ENCODE results near the gene KCNJ14.
A peak's percentile ranks its signal among the peaks of the same experiment; 100 is the strongest.
"Not testable (repeated sequence)": the region's sequence is repeated elsewhere in the genome, so short reads cannot be mapped to it uniquely, and the experiment has no call there.

Gene KCNJ14

GRCh38 chr19:48488478-48488877, 33.1 kb downstream of the KCNJ14 start:
- not testable (repeated sequence) for DNase-seq (ENCODE audit: low spot score)

DNA sequence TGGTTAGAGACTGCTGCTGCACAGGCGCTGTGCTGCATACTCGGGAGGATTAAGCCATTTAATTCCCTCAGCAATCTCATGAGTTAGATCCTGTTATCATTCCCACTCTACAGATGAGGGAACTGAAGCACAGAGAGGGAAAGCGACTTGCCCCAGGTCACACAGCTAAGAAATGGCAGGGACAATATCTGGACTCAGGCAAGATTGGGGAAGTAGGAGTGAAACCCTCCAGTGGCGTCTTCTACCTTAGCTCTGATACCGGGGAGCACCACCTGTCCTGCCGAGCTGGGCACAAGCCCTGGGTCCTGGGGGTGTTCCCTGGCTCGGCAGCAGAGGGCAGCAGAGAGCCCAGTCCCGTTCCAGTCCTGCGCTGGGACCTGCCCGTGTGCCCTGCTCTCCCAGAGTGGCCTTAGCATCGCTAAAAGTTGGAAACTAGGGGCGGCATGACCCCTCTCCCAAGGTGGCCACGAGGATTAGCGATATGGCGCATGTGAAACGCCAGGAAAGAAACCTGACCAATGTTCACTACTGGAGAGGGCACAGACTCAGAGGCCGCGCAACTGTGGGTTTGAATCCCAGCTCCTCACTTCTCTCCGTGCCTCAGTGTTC, 34.3 kb downstream of the KCNJ14 start:
- peak; percentile 93 for DNase-seq (ENCODE audit: low spot score)

- DNase-seq (ENCODE audit: low spot score) = peak; percentile 69
These were observed 35.8 kb downstream of the KCNJ14 start for GRCh38 chr19:48490981-48491792.

DNA sequence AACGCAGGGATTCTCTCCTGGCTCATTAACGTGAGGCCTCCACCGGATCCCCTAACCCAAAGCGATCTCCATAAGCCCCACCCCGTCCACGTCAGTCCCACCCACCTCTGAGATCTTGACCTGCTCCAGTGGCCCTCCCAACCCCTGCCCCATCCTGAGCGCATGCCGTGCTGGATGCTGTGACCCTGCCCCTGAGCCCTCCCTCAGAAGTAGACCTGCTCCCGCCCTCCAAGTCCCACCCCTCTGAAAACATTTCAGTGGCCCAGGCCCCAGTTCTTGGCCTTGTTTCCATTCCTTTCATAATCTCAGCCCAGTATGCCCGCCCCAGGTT, 36.4 kb downstream of the KCNJ14 start:
- no peak for DNase-seq (ENCODE audit: low spot score)

DNA sequence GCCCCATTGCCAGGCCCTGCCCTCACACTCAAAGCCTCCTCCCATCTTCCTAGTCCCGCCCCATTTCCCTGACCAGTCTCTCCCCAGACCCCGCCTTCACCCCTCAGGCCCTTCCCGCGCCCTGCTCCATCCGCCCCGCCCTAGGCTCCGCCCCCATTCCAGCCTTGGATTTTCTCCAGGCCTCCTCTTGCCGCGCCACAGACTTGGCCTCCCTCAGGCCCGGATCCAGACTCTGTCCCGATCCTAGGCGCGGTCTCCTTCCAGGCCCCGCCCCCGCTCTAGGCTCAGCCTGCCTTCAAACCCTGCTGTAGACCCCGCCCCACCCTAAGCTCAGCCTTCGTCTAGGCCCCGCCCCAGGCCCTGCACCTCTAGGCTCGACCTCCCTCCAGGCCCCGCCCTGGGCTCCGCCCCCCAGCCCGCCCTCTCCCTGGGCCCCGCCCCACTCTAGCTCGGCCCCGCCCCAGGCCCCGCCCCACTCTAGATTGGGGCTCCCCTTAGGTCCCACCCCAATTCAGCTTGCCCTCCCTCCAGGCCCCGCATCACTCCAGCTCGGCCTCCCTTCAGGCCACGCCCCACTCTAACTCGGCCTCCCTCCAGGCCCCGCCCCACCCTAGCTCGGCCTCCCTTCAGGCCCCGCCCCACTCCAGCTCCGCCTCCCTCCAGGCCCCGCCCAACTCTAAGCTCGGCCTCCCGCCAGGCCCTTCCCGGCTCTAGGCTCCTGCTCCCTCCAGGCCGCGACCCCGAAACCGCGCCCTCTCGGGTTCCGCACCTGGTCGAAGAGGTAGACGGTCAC, 37.7 kb downstream of the KCNJ14 start:
- peak; percentile 96 for DNase-seq (ENCODE audit: low spot score)

DNA sequence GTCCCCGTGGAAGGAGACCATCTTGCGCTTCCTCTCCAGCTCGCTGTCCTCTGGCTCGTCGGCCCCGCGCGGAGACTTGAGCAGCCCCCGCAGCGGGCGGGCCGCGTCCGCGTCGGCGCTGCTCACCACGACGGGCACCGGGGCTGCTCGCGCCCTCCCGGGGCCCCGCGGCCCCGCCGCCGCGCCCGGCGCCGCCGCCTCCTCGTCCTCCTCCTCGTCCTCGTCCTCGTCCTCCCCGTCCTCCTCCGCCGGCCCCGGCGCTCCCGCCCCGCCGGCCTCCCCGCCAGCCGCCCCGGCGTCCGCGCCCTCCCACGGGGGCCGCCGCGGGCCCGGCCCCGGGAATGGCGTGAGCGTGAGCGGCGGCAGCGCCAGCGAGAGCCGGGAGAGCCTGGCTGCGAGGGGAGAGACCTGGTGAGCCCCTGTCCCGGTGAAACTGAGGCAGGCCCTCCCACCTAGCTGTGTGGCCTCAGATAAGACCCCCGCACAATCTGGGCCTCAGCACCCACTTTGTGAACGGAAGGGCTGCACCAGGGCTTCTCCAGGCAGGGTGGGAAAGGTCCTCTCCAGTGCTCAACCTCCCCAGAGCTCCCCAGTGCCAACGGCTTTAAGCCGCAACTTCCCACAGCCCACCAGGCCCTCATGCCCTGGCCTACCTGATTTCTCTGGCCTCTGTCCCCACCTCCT, 38.5 kb downstream of the KCNJ14 start:
- no peak for DNase-seq (ENCODE audit: low spot score)

DNA sequence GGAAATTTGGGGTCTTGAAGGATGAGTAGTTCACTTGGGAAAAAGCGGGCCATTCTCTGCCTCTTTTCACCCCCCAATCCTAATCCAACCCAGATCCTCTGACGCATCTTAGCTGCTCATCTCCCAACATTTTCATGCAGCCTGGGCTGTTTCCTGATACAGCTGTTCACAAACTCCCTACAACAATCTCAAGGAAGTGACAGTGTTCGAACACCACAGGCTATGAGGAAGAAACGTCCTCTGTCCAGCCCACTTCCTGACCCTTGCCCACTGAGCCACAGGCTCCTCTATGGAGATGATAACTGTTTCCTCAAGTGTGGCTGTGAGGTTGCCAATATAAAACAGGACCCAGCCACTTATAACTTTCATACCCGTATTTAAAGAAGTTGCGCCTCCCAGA, 40.0 kb downstream of the KCNJ14 start:
- no peak for DNase-seq (ENCODE audit: low spot score)

GRCh38 chr19:48496959-48497727, 41.8 kb downstream of the KCNJ14 start:
- no peak for DNase-seq (ENCODE audit: low spot score)

DNA sequence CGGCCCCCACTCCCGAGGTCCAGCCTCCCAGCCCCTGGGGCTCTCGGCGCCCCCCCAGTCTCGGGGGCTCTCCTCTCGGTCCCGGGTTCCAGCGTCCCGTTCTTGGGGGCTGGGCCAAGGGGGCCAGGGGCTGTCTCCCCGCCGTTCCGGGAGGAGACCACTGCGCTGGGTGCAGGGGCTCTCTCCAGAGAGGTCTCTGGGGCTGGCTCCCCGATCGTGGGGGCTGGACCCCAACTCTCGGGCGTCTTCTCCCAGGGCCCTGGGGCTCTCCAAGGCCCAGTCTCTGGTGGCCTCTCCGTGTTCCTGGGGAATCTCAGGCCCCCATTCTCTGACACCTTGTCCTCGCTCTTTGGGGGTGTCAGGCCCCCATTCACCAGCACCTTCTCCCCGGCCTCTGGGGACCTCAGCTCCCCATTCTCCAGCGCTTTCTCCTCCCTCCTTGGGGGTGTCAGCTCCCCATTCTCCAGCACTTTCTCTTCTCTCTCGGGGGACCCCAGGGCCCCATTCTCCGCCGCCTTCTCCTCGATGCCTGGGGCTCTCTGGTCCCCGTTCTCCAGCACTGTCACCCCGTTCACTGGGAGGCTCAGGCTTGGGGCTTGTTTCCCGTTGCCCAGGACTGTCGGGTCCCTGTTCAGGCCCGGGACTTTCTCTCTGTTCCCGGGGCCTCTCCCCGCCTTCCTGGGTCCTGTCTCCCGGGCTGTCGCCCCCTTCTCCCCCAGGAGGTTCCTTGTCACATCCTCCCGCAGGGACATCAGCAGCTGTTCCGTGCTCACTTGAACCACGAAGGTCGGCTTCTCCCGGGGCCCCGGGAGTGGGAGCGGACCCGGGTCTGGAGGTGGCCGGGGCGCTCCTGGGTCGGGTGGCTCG, 42.6 kb downstream of the KCNJ14 start:
- no peak for DNase-seq (ENCODE audit: low spot score)

DNA sequence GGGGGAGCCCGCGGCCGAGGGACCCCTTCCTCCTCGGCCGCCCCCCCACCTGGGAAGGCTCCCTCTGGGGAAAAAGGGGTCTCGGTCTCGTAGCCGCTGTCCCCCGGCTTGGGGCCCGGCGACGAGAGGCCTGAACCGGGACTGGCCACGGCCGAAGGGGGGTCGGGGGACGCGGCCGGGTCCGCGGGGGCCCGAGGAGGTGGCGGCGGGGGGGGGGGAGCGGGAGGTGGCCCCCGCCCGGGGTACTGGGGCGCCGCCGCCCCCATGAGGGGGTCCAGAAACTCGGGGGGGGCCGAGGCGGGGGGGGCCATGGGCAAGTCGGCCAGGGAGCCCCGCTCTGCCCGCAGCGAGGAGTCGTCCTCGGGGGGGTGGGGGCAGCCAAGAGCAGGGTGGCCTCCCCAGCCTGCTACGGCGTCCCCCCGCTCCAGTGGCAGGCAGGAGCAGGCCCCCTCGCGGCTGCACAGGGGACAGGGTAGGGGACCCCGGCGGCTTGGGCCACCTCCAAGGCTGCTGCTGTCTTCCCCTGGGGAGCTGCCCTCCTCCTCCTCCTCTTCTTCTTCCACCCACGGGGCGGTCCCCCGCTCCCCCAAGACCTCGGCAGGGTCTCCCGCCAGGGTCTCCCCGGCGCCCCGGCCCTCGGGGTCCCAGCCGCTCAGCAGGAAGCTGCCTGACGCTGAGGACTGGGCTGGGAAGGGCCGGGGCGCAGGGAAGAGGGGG, 43.4 kb downstream of the KCNJ14 start:
- no peak for DNase-seq (ENCODE audit: low spot score)

DNA sequence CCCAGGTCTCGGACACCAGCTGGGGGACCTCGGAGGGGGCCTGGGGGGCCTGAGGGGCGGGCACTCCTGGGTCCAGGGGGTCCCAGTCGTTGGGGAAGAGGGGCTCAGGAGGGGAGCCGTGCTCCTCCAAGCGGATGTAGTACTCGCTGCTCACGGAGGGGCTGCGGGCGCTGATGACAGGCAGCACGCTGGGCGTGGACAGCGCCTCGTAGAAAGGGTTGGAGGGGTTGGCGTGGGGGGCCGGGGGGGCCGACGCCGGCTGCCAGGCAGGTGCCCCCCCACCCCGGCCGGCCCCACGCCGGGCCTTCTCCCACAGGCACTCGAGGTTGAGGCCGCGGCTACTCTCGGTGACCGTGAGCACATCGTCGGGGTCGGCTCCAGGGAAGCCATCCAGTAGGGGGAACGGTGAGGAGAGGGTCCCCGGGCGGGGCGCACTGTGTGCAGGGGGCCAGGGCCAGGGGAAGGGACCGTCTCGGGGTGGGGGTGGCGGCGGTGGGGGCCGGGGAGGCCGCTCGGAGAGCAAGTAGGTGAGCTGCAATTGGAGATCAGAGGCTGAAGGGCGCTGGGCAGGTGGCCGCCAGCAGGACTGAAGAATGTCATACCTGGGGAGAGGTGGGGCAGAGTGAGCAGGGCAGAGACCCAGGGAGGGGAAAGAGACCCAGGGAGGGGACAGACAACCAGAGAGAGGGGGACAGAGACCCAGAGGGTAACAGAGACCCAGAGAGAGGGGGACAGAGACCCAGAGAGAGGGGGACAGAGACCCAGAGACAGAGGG, 44.1 kb downstream of the KCNJ14 start:
- DNase-seq (ENCODE audit: low spot score) = no peak

- DNase-seq (ENCODE audit: low spot score) = no peak
These were observed 45.6 kb downstream of the KCNJ14 start for GRCh38 chr19:48500830-48501493.

DNA sequence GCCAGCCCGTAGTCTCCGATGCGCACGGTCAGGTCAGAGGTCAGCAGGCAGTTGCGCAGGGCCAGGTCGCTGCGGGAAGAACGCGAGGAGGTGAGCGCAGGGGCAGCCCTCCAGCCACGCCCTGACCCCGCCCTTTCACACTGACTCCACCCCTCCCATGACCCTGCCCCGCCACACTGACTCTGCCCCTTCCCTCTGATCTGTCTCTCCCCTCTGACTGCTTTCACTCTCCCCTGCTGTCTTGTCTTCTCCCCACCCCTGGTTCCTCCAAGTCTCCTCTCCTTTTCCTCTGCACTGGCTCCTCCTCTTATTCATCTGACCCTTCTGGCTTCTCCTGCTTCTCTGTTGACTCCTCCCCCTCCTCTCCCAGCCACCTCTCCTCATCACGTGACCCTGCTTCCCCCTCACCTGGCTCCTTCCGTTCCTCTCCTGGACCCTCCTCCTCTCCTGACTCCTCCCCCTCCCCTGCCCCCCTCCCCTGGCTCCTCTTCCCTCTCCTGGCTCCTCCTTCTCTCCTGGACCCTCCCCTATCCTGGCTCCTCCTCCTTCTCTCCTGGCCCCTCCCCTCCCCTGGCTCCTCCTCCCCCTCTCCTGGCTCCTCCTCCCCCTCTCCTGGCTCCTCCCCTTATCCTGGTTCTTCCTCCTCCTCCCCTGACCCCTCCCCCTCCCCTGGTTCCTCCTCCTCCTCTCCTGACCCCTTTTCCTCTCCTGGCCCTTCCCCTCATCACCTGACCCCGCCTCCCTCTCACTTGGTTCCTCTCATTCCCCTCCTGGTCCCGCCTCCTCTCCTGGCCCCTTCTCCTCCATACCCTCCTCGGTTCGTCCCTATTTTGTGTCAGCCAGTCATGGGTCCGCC, 46.3 kb downstream of the KCNJ14 start:
- DNase-seq (ENCODE audit: low spot score) = peak; percentile 95

DNA sequence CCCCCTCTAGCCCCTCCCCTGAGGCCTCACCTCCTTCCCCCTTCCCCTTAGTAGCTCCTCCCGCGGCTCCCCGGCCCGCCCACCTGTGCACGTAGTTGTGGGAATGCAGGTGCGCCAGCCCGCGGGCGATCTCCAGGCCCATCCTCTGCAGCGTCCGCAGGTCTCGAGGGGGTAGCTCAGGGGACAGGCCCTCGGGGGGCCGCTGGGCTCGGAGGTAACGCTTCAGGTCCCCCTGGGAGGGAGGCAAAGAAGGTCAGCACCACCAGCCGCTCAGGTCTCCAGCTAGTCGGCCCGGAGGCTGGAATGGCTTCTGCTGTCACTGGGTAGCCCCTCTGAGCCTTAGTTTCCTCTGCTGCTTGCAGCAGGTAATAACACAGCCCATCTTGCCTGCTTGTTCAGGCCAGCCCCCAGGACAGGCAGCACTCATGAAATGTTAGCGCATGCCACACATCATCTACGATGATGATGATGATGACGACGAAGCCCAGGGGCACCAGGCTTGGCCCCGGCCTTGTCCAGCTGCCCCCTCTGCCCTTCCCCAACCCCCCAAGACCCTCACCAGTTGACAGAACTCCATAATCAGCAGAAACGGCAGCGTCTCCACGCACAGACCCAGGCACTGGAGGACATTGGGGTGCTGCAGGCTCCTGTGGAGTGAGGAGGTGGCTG, 47.1 kb downstream of the KCNJ14 start:
- peak; percentile 86 for DNase-seq (ENCODE audit: low spot score)

- DNase-seq (ENCODE audit: low spot score) = no peak
These were observed 50.9 kb downstream of the KCNJ14 start for GRCh38 chr19:48506138-48506733.

- no peak for DNase-seq (ENCODE audit: low spot score)
These were observed 52.6 kb downstream of the KCNJ14 start for GRCh38 chr19:48507911-48508439.
